GM23248 (cell line): ENCODE data around the gene SMIM23. TPM values are rescaled to one million over a fixed set of nuclear protein-coding genes. Genes with fewer than 3 reads are reported as not detected.

ENCODE experiments used
- DNase-seq: peaks from one replicate; pipeline ENCODE4 v3.0.0-alpha.2; 2015
- H2AFZ ChIP-seq: fragments of 200-600 bp; sonication (generic); 2 replicates; pipeline ENCODE4 v1.6.1; 2016; ENCODE audit warnings: antibody characterized with exemption
- H3F3A ChIP-seq: fragments of 200-600 bp; sonication (generic); 2 replicates; pipeline ENCODE4 v1.6.1; 2016; ENCODE audit warnings: mild to moderate bottlenecking, antibody characterized with exemption, mixed run types; ENCODE audit not compliant: insufficient read depth
- H3K27ac ChIP-seq: fragments of 200-600 bp; sonication (generic); 2 replicates; pipeline ENCODE4 v1.5.1; 2016; ENCODE audit warnings: mild to moderate bottlenecking
- H3K27me3 ChIP-seq: fragments of 200-600 bp; sonication (generic); replicated peaks from 2 replicates; pipeline ENCODE4 v1.6.1; 2016; ENCODE audit warnings: mild to moderate bottlenecking; ENCODE audit not compliant: insufficient read depth
- H3K36me3 ChIP-seq: fragments of 200-600 bp; sonication (generic); 2 replicates; pipeline ENCODE4 v1.6.1; 2016; ENCODE audit warnings: low read depth, mild to moderate bottlenecking
- H3K4me1 ChIP-seq: fragments of 200-600 bp; sonication (generic); 2 replicates; pipeline ENCODE4 v1.6.1; 2016; ENCODE audit warnings: mild to moderate bottlenecking; ENCODE audit not compliant: insufficient read depth
- H3K4me2 ChIP-seq: fragments of 200-600 bp; sonication (generic); one replicate; pipeline ENCODE4 v1.6.1; 2016; ENCODE audit warnings: mild to moderate bottlenecking; ENCODE audit not compliant: unreplicated experiment
- H3K4me3 ChIP-seq: fragments of 200-600 bp; sonication (generic); 2 replicates; pipeline ENCODE4 v1.5.1; 2016; ENCODE audit warnings: mild to moderate bottlenecking
- H3K79me2 ChIP-seq: fragments of 200-600 bp; sonication (generic); 2 replicates; pipeline ENCODE4 v1.6.1; 2016; ENCODE audit warnings: mild to moderate bottlenecking; ENCODE audit not compliant: insufficient read depth
- H3K9ac ChIP-seq: fragments of 200-600 bp; sonication (generic); 2 replicates; pipeline ENCODE4 v1.6.1; 2016; ENCODE audit warnings: mild to moderate bottlenecking
- H3K9me2 ChIP-seq: fragments of 200-600 bp; sonication (generic); 2 replicates; pipeline ENCODE4 v1.6.1; 2016; ENCODE audit warnings: mixed run types, mild to moderate bottlenecking, moderate library complexity; ENCODE audit not compliant: insufficient read depth
- H3K9me3 ChIP-seq: fragments of 200-600 bp; sonication (generic); one replicate; pipeline ENCODE4 v1.6.1; 2017; ENCODE audit warnings: low read depth
- H4K20me1 ChIP-seq: fragments of 200-600 bp; sonication (generic); 2 replicates; pipeline ENCODE4 v1.6.0; 2016; ENCODE audit not compliant: insufficient read depth
- EZH2 ChIP-seq: fragments of 200-600 bp; sonication (generic); IDR thresholded peaks from 2 replicates; pipeline ENCODE4 v1.6.1; 2018; ENCODE audit warnings: antibody characterized with exemption, mild to moderate bottlenecking; ENCODE audit not compliant: insufficient read depth, poor library complexity, severe bottlenecking
- EZH2phosphoT487 ChIP-seq: fragments of 200-600 bp; sonication (generic); IDR thresholded peaks from 2 replicates; pipeline ENCODE4 v1.6.1; 2018; ENCODE audit warnings: antibody characterized with exemption, moderate library complexity, mild to moderate bottlenecking, low read depth; ENCODE audit not compliant: insufficient read depth
- WGBS, 2 experiments: methylation state at CpG; one replicate each; pipeline ENCODE4 v1.1.6; 2015 to 2017; ENCODE audit warnings: low lambda C conversion rate in 2 of 2, low coverage in 1 of 2; ENCODE audit errors: missing lambda C conversion rate in 2 of 2; 5-methylcytosine and 5-hydroxymethylcytosine counted together
- in situ Hi-C: fragments of 300-500 bp; cut with MboI; formaldehyde crosslinking; loops from 2 replicates; pipeline ENCODE4 v1.15.0; 2020
- polyA plus RNA-seq: library from polyadenylated mRNA; unstranded; fragments of >200 nt; fragmentation: Nextera tagmentation; extraction: Ambion mirVana; gene quantifications from 2 replicates; pipeline ENCODE4 v1.2.1, GENCODE V29; 2016
- total RNA-seq: library from RNA; depleted of rRNA; stranded (reverse); fragments of >200 nt; shearing (Covaris generic); gene quantifications from 2 replicates; pipeline ENCODE4 v1.2.3, GENCODE V29; 2014; rRNA removed

Gene SMIM23
- total RNA-seq (not detected in 2 replicates), polyA plus RNA-seq (not detected in 2 replicates)

DNA sequence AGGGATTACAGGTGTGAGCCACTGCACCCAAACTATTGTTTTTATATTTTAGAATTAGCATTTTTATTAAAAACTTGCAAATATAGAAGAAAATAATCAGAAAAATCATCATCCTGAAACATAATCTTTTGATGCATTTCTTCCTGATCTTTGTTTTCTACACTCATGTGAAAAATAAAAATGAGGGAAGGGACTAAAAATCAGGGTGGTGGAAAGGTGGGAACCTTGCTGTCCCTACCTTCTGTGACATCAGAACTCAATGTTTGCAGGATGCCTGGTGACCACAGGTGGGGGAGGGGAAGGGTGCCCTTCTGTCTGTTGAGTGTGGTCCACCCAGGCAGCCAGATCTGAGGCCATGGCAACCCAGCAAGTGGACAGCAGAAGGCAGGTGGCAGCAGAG, at the start of gene SMIM23:
TSS of gene SMIM23 (plus strand) at position 301 of the 400 bp plus-strand sequence. CDS start at position 356, 55 bp downstream.
- Histone ChIP-seq H3K9me2 (no peaks in the 10 kb centered on the region; the same call in 1 of the 2 replicates), H3K27ac (no peak within 1 kb of the TSS), H3K9ac (no peak within 1 kb of the TSS), H3K27me3 (peaks cover 16% of the 10 kb centered on the region), H4K20me1 (no peaks in the 10 kb centered on the region), H3K4me3 (no peak within 1 kb of the TSS), H2AFZ (no peak within 1 kb of the TSS), H3K4me2 (no peak within 1 kb of the TSS), H3K4me1 (no peaks in the 10 kb centered on the region), H3K9me3 (no peaks in the 10 kb centered on the region), H3K36me3 (no peaks in the 10 kb centered on the region), H3K79me2 (no peaks in the 10 kb centered on the region), H3F3A (no peaks in the 10 kb centered on the region)
- no peak for TF ChIP-seq EZH2phosphoT487
- TF ChIP-seq EZH2, result no peak
- DNase-seq, result no peak
- in situ Hi-C loops, result no loop called here

DNA sequence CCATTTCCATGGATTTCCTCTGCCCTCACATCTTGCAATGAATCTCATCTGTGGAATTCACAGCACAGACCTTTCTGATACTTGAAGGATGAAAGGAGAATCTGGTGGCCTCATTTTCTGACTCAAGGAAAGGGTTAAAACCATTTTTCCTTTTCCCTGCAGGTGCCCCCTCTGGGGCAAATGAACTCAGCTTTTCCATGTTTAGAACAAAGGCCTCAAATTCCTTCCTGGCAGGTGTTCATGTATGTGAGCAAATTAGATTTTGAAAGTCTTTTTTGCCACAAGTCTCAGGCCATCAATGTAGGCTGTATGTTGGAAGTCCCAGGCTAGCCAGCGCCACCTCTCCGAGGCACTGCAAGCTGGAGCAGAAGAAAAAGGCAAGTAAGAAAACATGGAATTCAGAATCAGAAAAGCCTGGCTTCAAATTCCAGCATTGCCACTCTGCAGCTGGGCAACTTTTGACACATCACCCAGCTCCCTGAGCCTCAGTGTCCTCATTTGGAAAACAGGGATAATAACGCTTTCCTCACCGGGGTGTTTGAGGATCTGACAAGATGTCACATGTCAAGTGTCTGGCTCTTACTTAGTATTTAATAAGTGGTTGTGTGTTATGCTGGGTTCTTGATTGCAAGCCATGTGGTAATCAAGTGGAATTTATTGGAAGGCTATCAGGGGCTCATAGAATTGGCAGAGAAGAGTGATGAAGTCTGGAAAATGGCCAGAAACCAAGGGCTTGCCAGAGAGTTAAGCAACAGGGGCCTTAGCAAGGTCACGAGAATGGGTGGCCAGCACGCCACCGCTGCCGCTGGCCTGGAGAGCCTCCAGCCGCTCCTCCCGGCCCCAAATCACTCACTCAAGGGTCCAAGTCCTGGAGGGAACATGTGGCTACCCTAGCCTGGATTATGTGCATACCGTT, 48.4 kb upstream of the SMIM23 start:
- no peak overlapping the region for H2AFZ ChIP-seq
- no peak overlapping the region for H3K4me2 ChIP-seq
- no peaks in the 10 kb centered on the region for H3K9me3 ChIP-seq
- DNase-seq, result peak; percentile 23
- H3K27me3 ChIP-seq, result peaks cover 13% of the 10 kb centered on the region
- H3K79me2 ChIP-seq, result no peaks in the 10 kb centered on the region
- H3K4me1 ChIP-seq, result no peaks in the 10 kb centered on the region
- in situ Hi-C loops, result no loop called here
- H3K9me2 ChIP-seq, result no peaks in the 10 kb centered on the region
- no peak for TF ChIP-seq EZH2
- no peak for TF ChIP-seq EZH2phosphoT487
- H3K27ac ChIP-seq, result no peak overlapping the region
- no peaks in the 10 kb centered on the region for H4K20me1 ChIP-seq
- no peak overlapping the region for H3K4me3 ChIP-seq
- no peaks in the 10 kb centered on the region for H3K36me3 ChIP-seq
- WGBS, 2 experiments, result 9 to 13% methylated on average over 11 of the region's 11 CpGs
- H3F3A ChIP-seq, result no peaks in the 10 kb centered on the region
- no peak overlapping the region for H3K9ac ChIP-seq

DNA sequence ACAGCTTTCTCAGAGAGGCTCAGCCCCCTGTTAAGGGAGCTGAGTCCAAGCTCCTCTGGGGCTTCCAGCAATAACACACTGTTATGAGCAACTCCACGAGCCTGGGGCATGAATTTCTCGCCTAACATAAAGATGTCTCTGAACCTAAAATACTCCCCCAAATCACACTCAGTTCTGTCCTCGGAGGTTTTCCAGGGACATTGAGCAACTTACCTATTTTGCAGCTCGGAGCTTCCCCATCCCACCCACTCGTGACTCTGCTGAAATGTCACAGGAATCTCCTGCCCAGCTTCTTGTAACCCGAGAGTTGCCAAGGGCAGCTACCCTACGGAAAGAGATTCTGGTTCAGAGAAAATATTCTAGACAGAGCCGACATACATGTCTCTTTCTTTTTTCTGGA, 47.1 kb upstream of the SMIM23 start:
- Histone ChIP-seq H3K4me3 (no peak overlapping the region), H3K4me1 (no peaks in the 10 kb centered on the region), H3K36me3 (no peaks in the 10 kb centered on the region), H3K9me2 (no peaks in the 10 kb centered on the region), H3F3A (no peaks in the 10 kb centered on the region), H4K20me1 (no peaks in the 10 kb centered on the region), H3K27ac (no peak overlapping the region), H3K27me3 (peaks cover 13% of the 10 kb centered on the region), H3K79me2 (no peaks in the 10 kb centered on the region), H3K9me3 (no peaks in the 10 kb centered on the region), H3K9ac (no peak overlapping the region), H2AFZ (no peak overlapping the region), H3K4me2 (no peak overlapping the region)
- in situ Hi-C loops, result no loop called here
- DNase-seq, result no peak
- TF ChIP-seq EZH2 (no peak), EZH2phosphoT487 (no peak)
- 66 to 69% methylated on average over 8 of the region's 8 CpGs for WGBS, 2 experiments

DNA sequence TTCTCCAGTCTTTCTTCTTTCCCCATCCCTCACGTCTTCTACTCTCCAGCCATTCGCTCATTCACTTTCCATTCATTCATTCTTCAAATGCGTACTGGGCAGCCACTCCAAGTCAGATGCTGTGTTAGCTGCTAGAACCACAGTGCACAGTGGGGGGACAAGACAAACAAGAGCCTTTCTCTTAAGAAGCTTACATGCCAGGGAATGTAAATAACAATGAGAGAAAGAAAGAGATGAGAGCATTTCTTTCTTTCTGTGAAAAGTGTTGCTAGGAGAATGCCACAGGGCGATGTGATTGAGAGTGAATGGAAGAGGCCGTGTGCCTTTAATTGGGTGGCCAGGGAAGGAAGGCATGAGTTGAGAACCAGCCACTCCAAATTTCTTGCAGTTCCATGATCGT, 46.3 kb upstream of the SMIM23 start:
- in situ Hi-C loops, result no loop called here
- H3K9me3 ChIP-seq, result no peaks in the 10 kb centered on the region
- H3K4me1 ChIP-seq, result no peaks in the 10 kb centered on the region
- H3F3A ChIP-seq, result no peaks in the 10 kb centered on the region
- no peaks in the 10 kb centered on the region for H3K36me3 ChIP-seq
- no peaks in the 10 kb centered on the region for H3K79me2 ChIP-seq
- H4K20me1 ChIP-seq, result no peaks in the 10 kb centered on the region
- DNase-seq, result no peak
- peaks cover 13% of the 10 kb centered on the region for H3K27me3 ChIP-seq
- H3K4me2 ChIP-seq, result no peak overlapping the region
- TF ChIP-seq EZH2phosphoT487 (no peak), EZH2 (no peak)
- no peak overlapping the region for H3K27ac ChIP-seq
- no peak overlapping the region for H3K9ac ChIP-seq
- no peak overlapping the region for H3K4me3 ChIP-seq
- 59 to 67% methylated on average over 6 of the region's 6 CpGs for WGBS, 2 experiments
- H2AFZ ChIP-seq, result no peak overlapping the region
- H3K9me2 ChIP-seq, result no peaks in the 10 kb centered on the region
